DND-41 (cell line): ENCODE results near the gene IER5.

Source experiments
- CTCF ChIP-seq: IDR thresholded peaks from 2 replicates; pipeline ENCODE4 v1.5.1; 2012; ENCODE audit warnings: borderline replicate concordance, low read length, moderate library complexity, mild to moderate bottlenecking; ENCODE audit not compliant: poor library complexity, severe bottlenecking; ENCODE audit errors: extremely low read depth
- EZH2 ChIP-seq: IDR thresholded peaks from 3 replicates; pipeline ENCODE4 v1.6.1; 2012; ENCODE audit warnings: borderline replicate concordance, low read depth, mild to moderate bottlenecking, moderate library complexity, low read length, inconsistent platforms; ENCODE audit not compliant: severe bottlenecking

DNA sequence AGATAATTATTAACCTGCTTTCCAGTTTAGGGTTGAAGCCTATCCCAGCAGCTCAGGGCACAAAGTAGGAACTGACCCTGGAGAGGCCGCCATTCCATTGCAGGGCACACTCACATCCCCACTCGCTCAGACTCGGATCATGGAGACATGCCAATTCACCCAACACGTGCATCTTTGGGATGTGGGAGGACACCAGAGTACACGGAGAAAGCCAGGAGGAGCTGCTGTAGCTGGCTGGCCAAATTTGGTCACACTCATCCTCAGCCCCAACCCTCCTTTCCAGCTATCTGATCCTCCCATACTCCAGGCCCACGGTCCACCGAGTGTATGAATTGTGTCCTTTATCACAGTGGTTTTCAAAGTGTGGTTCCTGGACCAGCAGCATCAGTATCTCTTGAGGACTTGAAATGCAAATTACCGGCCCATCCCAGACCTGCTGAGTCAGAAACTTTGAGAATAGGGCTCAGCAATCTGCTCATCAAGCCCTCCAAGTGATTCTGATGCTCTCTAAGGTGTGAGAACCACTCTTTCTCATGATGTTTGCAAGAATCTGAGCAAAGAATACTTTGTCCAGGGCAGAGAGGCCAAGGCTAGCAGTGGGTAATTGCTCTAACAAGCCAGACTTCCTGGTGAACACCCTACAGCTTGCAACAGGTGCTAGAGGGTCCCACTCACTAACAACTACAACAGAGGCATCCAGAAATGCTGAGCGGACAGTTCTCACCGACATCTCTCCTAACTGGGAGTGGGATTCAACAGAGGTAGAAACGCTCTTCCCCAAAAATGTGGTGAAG, 26.3 kb downstream of the IER5 start:
- TF ChIP-seq CTCF, result no peak
- TF ChIP-seq EZH2, result no peak
